GM10847 (cell line): ENCODE data around the gene FRMPD1.

Experiments used
- POLR2A ChIP-seq: IDR thresholded peaks from 2 replicates; pipeline ENCODE4 v1.6.1; 2011; ENCODE audit not compliant: insufficient read length; ENCODE audit errors: extremely low read depth

Gene FRMPD1

DNA sequence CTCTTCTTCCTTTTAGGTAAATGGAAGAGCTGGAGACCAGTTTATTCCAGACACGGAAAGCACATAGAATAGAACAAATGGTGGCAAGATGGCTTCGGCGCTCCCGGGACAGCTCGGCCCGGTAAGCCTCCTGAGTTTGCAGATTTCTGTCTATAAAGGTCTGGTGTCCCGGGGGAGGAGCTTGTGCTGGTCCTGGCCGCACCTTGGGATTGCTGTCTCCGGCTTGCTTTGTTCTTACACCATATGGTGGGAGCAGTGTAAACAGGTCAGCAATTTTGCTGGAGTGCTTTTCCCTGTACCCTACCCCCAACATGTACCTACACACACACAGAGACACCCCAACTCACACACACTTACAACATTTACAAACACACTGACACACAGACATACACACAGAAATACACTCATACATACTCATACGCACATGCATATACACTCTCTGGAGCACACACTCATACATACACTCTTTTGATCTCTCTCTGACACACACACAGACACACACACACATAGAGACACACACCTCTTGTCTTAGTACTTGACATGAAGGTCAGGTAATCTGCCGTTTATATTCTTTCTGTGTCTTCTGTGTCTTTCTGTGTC, 42.0 kb downstream of the FRMPD1 start:
- TF ChIP-seq POLR2A = no peak

DNA sequence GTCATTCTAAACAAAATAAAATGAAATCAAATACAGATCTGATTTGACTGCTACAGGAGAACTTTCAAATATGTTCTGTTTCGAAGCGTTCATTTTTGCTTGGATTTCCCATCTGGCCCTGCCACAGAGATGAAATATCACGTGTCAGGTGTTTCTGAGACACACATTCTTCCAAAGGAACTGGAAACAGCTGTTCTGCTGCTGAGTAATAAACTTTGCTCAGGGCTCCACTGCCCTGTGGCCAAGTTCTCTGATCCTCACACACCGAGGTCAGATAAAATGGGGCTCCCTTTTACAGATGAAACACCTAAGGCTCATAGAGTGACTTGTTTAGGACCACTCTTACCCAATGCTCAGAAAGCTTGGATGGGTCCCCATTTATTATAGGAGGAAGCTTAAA, 42.5 kb downstream of the FRMPD1 start:
- no peak for TF ChIP-seq POLR2A

DNA sequence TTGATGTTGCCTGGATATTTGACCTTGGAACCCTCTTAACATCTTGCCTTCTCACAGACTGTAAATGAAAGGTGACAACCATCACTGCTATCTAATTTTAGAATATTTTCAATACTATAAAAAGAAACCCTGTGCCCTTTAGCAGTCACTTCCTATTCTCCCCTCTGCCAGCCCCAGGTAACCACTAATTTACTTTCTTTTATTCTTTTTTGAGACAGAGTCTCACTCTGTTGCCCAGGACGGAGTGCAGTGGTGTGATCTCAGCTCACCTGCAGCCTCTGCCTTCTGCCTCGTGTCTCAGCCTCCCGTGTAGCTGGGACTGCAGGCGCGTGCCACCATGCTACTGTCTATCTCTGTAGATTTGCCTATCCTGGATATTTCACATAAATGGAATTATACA, 43.6 kb downstream of the FRMPD1 start:
- TF ChIP-seq POLR2A = no peak

DNA sequence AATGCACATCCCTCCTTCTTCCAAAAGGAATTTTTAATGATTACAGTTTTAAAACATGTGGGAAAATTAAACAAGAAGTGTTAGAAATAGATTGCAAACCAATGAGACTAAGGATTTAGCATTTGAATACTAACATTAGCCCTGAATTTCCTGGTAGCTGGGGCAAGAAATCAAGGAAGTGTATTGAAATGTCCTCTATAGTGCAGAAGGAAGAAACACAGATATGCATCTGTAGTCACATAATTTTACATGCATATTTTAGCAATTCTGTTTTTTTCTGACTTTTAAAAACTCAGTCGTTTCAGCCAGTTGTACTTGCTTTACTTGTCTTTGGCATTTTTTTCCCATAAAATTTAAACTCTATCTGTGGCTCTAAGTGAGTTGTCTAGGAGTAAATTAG, 45.8 kb downstream of the FRMPD1 start:
- no peak for TF ChIP-seq POLR2A

DNA sequence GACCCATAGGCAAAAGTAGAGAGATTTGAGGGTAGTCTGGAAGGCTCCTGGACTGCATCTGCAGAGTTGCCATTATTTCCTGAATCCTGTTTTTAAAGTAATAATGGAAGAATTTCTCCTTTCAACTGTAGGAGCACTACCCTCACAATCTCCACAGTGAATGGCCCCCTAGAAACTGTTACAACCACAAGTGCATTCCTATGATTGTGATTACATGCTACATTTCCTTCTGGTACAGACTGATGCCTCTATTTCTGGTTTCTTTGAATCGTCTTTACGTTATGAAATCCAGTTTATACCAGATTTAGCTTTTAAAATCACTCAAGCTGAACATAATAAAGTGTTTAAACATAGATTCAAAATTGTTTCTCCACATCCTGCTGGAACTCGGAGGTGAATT, 49.4 kb downstream of the FRMPD1 start:
- TF ChIP-seq POLR2A = no peak

DNA sequence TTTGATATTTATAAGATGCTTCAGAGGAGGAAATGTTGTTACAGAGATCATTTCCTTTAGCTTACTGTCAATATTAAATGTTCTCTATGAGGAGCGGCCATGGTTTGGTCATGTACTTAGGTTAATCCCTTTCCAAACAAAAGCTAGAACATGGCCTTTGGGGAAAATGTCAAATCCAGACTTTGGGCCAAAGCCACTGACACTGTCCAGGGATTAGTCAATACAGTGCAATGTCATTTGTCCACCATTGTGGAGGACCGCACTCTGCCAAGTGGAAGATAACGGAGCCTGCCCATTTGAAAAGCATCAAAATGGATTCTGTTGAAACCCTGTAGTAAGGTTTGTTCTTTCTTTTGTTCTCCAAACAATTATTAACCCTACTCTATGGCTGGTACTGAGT, 50.1 kb downstream of the FRMPD1 start:
- no peak for TF ChIP-seq POLR2A

DNA sequence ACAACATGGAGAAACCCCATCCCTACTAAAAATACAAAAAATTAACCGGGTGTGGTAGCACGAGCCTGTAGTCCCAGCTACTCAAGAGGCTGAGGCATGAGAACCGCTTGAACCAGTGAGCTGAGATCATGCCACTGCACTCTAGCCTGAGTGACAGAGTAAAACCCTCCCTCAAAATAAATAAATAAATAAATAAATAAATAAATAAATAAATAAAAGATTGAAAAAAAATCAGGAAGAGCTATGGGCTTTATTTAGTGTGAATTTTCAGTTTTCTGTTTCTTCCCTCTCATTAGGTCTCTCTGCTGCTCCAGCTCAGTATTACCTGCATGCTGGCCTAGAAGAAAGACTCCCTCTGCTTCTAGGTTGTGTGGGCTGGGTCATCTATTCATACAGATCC, 55.0 kb downstream of the FRMPD1 start:
- no peak for TF ChIP-seq POLR2A

DNA sequence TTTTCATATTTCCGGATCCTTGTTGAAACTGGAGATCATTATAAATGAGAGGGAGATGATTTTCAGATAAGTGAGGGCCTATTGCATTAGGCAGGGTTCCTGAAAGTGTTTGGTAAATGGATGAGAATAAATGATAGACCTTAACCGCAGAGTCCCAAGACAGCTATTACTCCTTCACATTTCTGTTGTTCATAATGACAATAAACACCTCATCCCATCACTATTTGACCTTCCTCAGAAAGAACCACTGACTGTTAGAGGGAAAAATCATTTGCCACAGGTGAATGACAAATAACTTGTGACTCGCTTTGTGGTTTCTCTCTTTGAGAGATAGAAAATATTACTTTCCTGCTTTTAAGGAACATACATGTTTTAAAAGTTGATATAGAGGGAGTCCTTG, 55.5 kb downstream of the FRMPD1 start:
- no peak for TF ChIP-seq POLR2A

DNA sequence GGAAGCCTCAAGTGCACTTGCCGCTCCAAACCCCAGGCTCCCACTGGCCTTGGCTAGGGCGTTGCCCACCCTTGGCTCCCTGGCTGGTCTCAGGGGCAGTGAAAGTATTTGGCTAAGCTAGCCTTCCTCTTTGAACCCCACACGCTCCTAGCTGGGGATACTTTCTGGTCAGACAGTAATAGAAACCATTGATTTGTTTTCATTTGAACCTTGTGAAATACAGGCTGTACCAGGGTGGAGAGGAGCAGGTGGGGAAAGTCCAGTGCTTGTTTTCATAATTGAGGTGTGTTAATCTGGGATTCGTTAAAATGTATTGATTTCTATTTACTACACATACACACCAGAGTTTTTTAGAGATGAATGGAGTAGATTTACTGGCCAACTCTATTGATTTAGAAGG, 57.0 kb downstream of the FRMPD1 start:
- TF ChIP-seq POLR2A = no peak

DNA sequence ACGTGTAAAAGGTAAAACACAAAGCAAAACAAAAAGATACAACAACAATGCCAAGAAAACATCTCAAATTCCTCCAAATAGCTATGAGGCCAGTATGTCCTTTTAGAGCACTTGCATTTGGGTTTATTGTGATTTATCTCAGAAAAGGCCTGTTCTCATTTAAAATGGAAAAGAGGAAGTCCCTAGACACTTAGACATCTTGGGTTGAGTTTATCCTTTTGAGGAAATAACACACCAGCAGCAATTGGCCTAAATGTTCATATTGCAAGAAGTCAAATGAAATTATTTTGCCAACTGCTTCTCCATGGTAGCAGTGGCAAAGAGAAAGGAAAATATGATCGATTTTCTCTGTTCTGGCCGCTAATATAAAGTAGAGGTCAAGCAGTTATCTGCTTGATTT, 59.3 kb downstream of the FRMPD1 start:
- TF ChIP-seq POLR2A = no peak

DNA sequence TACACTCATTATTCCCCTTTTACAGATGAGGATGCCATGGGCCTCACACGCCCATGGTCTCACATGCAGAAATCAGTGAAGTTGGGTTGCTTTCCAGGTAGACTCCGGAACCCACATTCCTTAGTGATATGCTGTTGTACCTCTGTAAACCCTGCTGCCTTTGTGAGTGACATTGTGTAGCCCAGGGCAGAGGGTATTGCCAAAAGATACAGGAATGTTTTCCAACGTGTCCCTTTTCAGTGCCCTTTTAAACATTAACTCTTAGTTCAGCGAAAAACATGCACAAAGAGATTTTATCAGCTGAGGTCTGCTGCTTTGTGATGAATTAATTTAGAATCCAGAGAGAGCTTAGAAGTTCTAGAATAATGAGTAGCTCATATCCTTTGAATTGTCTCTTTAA, 64.5 kb downstream of the FRMPD1 start:
- no peak for TF ChIP-seq POLR2A

DNA sequence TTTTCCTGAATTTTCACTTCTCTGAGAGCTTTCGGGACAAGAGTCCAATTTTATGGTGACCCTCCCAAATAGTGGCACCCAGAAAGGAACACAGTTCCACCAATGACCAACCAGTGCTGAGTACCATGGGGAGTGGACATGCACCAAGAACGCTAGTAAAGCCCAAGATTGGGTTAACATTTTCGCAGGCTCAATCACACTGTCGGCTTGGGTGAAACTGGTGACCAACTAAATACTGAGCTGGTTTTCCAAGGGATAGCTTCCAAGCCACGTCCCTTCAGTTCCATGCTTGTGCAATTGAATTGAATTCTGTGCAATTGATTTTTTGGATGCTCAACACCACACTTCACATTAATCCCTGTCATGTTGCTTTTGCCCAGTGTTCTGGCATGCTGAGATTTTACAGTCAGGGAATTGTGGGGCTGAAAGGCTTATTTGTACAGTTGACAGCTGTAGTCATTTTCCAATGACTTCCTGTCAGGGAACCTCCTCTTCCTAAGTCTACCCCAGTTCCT, 65.3 kb downstream of the FRMPD1 start:
- TF ChIP-seq POLR2A = no peak

DNA sequence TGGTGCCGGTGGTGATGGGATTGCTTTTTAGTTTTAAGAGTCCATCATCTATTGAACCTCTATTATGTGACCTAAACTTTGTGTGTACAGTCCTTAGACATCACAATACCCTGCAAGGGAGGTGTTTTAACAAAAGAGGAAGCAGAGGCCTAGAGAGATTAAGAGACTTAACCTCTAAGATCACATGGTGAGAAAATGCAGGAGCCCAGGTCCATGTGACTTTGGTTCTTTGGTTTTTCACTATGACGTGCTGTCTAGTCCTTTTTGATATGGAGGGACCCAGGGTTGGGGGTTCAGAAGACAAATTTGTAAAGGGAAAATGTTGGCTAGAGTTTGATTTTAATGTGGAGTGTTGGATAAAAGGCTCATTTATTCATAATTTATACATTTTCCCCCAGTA, 68.8 kb downstream of the FRMPD1 start:
- TF ChIP-seq POLR2A = no peak

DNA sequence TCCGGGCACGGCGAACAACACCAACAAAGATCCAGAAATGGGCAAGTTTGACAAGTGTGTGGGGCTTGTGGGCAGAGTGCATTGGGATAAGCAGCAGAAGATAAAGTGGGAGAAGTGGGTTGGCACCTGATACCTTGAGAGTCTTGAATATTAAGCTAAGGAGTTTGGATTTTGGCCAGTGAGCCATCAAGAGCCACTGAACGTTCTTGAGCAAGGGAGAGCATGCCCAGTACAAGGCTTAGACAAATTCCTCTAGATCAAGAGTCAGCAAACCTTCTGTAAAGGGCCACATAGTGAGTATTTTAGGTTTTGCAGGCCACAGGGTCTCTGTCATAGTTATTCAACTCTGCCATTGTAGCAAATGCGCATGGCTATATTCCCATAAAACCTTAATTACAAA, 76.3 kb downstream of the FRMPD1 start:
- TF ChIP-seq POLR2A = no peak

DNA sequence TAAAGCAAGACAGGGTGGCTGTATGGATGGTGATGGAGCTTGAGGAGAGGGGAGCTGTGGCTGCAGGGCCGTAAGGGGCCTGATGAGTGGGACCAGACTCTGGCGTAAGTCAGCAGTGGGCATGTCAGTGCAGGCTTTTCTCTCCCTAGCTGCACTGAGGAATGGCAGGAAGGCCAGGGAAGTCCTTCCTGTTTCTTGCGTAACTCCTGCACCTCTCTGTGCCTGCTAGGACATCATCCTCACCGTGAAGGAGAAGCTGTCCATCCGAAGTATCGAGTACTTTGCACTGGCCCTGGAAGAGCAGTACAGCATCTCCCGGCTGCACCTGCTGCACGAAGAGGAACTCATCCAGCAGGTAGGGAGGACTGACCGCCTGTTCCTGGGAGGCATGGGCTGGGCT, 78.7 kb downstream of the FRMPD1 start:
- no peak for TF ChIP-seq POLR2A

DNA sequence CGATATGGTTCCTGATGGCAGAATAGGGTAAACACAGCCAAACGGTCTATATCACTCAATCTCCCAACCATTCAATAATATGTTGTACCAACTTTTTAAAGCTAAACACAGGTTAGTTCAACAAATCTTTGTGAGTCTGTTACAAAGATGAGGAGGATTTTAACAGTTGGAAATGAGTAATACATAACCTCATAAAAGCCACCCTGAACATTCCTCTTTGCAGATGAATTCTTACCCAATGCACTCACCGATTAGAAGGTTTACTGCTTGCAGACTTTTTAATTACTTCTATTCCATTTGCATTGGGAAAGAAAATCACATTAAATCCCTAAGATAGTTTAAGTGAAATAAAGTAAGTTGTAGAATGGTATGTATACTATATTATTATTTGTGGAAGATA, 79.5 kb downstream of the FRMPD1 start:
- no peak for TF ChIP-seq POLR2A

DNA sequence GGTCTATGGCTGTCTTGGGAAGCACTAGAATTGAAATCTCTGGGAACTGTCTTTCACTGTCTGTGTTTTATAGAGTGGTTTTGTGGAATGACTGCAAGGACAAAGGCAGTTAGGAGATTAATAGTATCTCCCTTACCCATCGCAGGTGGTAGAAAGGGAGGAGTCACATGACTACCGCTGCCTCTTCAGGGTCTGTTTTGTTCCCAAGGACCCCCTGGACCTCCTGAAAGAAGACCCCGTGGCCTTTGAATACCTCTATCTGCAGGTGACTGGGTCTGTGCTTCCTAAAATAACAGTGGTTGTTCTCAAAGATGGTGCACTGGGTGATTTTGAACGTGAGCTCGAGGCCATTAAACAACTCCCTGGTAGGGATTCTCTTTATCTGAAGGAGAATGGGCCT, 80.1 kb downstream of the FRMPD1 start:
- no peak for TF ChIP-seq POLR2A
